Karpas-422 (cell line): ENCODE data around the gene GVQW3. TPM values are rescaled to one million over a fixed set of nuclear protein-coding genes. Genes with fewer than 3 reads are reported as not detected.

Source experiments
- DNase-seq: peaks from one replicate; pipeline ENCODE4 v3.0.0-alpha.2; 2015
- H2AFZ ChIP-seq: fragments of 200-600 bp; sonication (generic); 2 replicates; pipeline ENCODE4 v1.6.1; 2014; ENCODE audit warnings: antibody characterized with exemption, low read length, mixed read lengths
- H3K27ac ChIP-seq: fragments of 200-600 bp; sonication (generic); 2 replicates; pipeline ENCODE4 v1.5.1; 2014; ENCODE audit warnings: mild to moderate bottlenecking, low read length, moderate library complexity
- H3K27me3 ChIP-seq: fragments of 200-600 bp; sonication (generic); 2 replicates; pipeline ENCODE4 v1.6.1; 2014; ENCODE audit warnings: low read length, mixed read lengths
- H3K36me3 ChIP-seq: fragments of 200-600 bp; sonication (generic); 2 replicates; pipeline ENCODE4 v1.6.1; 2014; ENCODE audit warnings: low read length, mixed read lengths; ENCODE audit not compliant: insufficient read depth
- H3K4me1 ChIP-seq: fragments of 200-600 bp; sonication (generic); 2 replicates; pipeline ENCODE4 v1.6.1; 2014; ENCODE audit warnings: mild to moderate bottlenecking, low read length, mixed read lengths
- H3K4me2 ChIP-seq: fragments of 200-600 bp; sonication (generic); 2 replicates; pipeline ENCODE4 v1.6.1; 2014; ENCODE audit warnings: low read length, low read depth, mild to moderate bottlenecking; ENCODE audit not compliant: poor library complexity, severe bottlenecking
- H3K4me3 ChIP-seq: fragments of 200-600 bp; sonication (generic); 2 replicates; pipeline ENCODE4 v1.5.1; 2014; ENCODE audit warnings: mild to moderate bottlenecking, antibody characterized with exemption, low read length, mixed read lengths
- H3K79me2 ChIP-seq: fragments of 200-600 bp; sonication (generic); 2 replicates; pipeline ENCODE4 v1.6.1; 2014; ENCODE audit warnings: mild to moderate bottlenecking, low read length, mixed read lengths
- H3K9ac ChIP-seq: fragments of 200-600 bp; sonication (generic); 2 replicates; pipeline ENCODE4 v1.6.0; 2014; ENCODE audit warnings: low read length
- H3K9me2 ChIP-seq: fragments of 200-600 bp; sonication (generic), shearing (Covaris generic); replicated peaks from 2 replicates; pipeline ENCODE4 v1.6.0; 2014; ENCODE audit warnings: mild to moderate bottlenecking, low read length, moderate library complexity; ENCODE audit not compliant: insufficient read depth
- H3K9me3 ChIP-seq: fragments of 300-700, 200-600 bp; sonication (generic); 2 replicates; pipeline ENCODE4 v1.6.1; 2014; ENCODE audit warnings: low read length, mixed read lengths
- H4K20me1 ChIP-seq: fragments of 200-600 bp; sonication (generic); 2 replicates; pipeline ENCODE4 v1.6.1; 2014; ENCODE audit warnings: mild to moderate bottlenecking, antibody characterized with exemption, low read length, low read depth; ENCODE audit not compliant: insufficient read depth
- small RNA-seq: library from RNA; depleted of rRNA; stranded (forward); fragments of <200 nt; gene quantifications from one replicate; pipeline ENCODE3, GENCODE V24; 2014
- total RNA-seq: library from RNA; depleted of rRNA; stranded (reverse); fragments of >200 nt; shearing (Covaris generic); gene quantifications from 2 replicates; pipeline ENCODE4 v1.2.3, GENCODE V29; 2014; ENCODE audit warnings: low replicate concordance; rRNA removed

The GVQW3 gene
- total RNA-seq, 1 experiment from 2014 or later = 18.5 TPM

DNA sequence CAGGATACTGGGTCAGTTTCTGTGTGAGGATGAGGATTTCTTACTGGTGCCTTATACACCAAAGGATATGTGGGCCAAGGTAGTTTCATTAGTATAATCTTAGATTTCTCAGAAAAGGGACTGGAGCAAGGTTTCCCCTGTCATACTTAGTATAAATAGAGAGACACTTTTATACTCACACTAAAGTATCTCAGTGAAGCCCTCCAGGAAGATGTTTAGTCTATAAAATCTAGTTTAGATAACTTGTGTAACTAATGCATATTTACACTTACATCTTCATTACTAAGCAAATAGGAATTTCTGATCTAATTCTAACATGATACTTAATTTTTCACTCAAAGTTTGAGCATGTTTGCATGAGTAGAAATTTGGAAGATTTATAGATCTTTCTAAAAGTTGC is 74.8 kb downstream of the GVQW3 start:
- no peak overlapping the region for H2AFZ ChIP-seq
- no peaks in the 10 kb centered on the region for H4K20me1 ChIP-seq
- no peaks in the 10 kb centered on the region for H3K9me2 ChIP-seq
- no peaks in the 10 kb centered on the region for H3K4me1 ChIP-seq
- H3K9ac ChIP-seq = no peak overlapping the region
- no peaks in the 10 kb centered on the region for H3K27me3 ChIP-seq
- no peak overlapping the region for H3K4me2 ChIP-seq
- peaks cover 67% of the 10 kb centered on the region for H3K79me2 ChIP-seq
- peaks cover 26% of the 10 kb centered on the region; the same call in 1 of the 2 replicates for H3K36me3 ChIP-seq
- H3K27ac ChIP-seq = no peak overlapping the region
- DNase-seq = no peak
- no peaks in the 10 kb centered on the region for H3K9me3 ChIP-seq
- H3K4me3 ChIP-seq = no peak overlapping the region

DNA sequence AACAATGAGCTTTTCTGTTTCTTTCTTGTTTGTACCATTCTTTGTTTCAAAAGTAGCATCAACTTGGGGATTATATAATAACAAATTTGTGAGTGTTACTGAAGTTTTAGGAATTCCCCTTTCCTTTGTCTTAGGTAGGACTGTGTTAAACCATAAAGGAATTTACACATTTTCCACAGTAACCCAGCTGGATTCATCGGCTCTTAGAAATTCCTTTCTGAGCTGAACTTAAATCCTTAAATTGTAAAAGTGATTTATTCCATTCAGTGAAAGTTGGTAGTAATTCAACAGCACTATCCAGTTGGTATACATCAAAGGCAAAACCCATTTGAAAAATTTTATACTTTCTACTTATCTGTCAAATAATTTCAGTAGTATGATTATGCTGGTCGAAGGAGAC is 75.4 kb downstream of the GVQW3 start:
- no peaks in the 10 kb centered on the region for H3K27me3 ChIP-seq
- no peaks in the 10 kb centered on the region for H4K20me1 ChIP-seq
- H3K27ac ChIP-seq = no peak overlapping the region
- H2AFZ ChIP-seq = no peak overlapping the region
- H3K36me3 ChIP-seq = peaks cover 30% of the 10 kb centered on the region; the same call in 1 of the 2 replicates
- DNase-seq = no peak
- no peaks in the 10 kb centered on the region for H3K9me3 ChIP-seq
- H3K4me1 ChIP-seq = no peaks in the 10 kb centered on the region
- no peak overlapping the region for H3K4me3 ChIP-seq
- no peaks in the 10 kb centered on the region for H3K9me2 ChIP-seq
- H3K9ac ChIP-seq = no peak overlapping the region
- H3K4me2 ChIP-seq = no peak overlapping the region
- H3K79me2 ChIP-seq = peaks cover 67% of the 10 kb centered on the region

Small RNA genes lying within 50 kb of the gene (small RNA-seq; reads per million reads assigned to genes)
- gene RF00019 = not detected

Other genes with a start within 250 kb of the GVQW3 start
- gene WNT11, start 174.8 kb upstream of the GVQW3 start, total RNA-seq = 0.07 and 0.30 TPM in 2 replicates
- 59.7 and 126 TPM in 2 replicates for gene THAP12, start 191 bp upstream of the GVQW3 start, total RNA-seq
- 40.3 and 45.2 TPM in 2 replicates for gene EMSY, start 63.7 kb downstream of the GVQW3 start, total RNA-seq